Heart right ventricle (tissue), 16 donors: ENCODE results near the gene STK39. TPM values are rescaled to one million over a fixed set of nuclear protein-coding genes. Genes with fewer than 3 reads are reported as not detected.

Experiments used
- ATAC-seq, 8 donors: fragments of 200-7000 bp; cut with Tn5 transposase; one replicate each; pipeline ENCODE4 v1.9.1; 2020; ENCODE audit warnings: mild to moderate bottlenecking in 8 of 8, moderate library complexity in 8 of 8, moderate number of reproducible peaks in 1 of 8
- DNase-seq, 2 donors: peaks; one replicate each; pipeline ENCODE4 v3.0.0-alpha.2; 2020
- H3K27ac ChIP-seq, 10 donors: fragments of 200-600 bp; sonication (generic) in 2 of 10; one replicate each; pipeline versions ENCODE4 v1.5.0 to v1.8.0; 2020 to 2022; ENCODE audit warnings: mild to moderate bottlenecking in 3 of 10
- H3K27me3 ChIP-seq, 7 donors: fragments of 200-600 bp; one replicate each; pipeline ENCODE4 v1.8.0; 2021 to 2022; ENCODE audit warnings: mild to moderate bottlenecking in 2 of 7
- H3K36me3 ChIP-seq, 9 donors: fragments of 200-600 bp; sonication (generic) in 1 of 9; one replicate each; pipeline versions ENCODE4 v1.5.0 to v1.8.0; 2020 to 2022; ENCODE audit warnings: mild to moderate bottlenecking in 2 of 9
- H3K4me1 ChIP-seq, 9 donors: fragments of 200-600 bp; sonication (generic) in 1 of 9; one replicate each; pipeline versions ENCODE4 v1.5.0 to v1.8.0; 2020 to 2022; ENCODE audit warnings: mild to moderate bottlenecking in 4 of 9
- H3K4me3 ChIP-seq, 10 donors: fragments of 200-600 bp; sonication (generic) in 2 of 10; one replicate each; pipeline versions ENCODE4 v1.5.0 to v1.8.0; 2020 to 2022; ENCODE audit warnings: mild to moderate bottlenecking in 7 of 10, moderate library complexity in 2 of 10
- H3K9me3 ChIP-seq, 11 donors: fragments of 200-600 bp in 10 of 11; sonication (generic) in 2 of 11; one replicate each; pipeline versions ENCODE4 v1.5.0 to v1.8.0; 2013 to 2022; ENCODE audit warnings: mild to moderate bottlenecking in 2 of 11, control low read depth in 1 of 11, moderate library complexity in 1 of 11
- CTCF ChIP-seq, 9 donors: fragments of 200-600 bp; sonication (generic) in 2 of 9; IDR thresholded peaks; one replicate each; pipeline versions ENCODE4 v1.5.0 to v1.8.0; 2021 to 2022; ENCODE audit warnings: antibody characterized with exemption in 9 of 9, mild to moderate bottlenecking in 5 of 9, moderate library complexity in 1 of 9
- WGBS, 2 donors: extraction: QIAGEN DNeasy Blood & Tissue Kit; methylation state at CpG; one replicate each; pipeline ENCODE4 v1.1.7; 2013; ENCODE audit warnings: inconsistent platforms in 1 of 2; 5-methylcytosine and 5-hydroxymethylcytosine counted together
- intact Hi-C, 10 donors: fragments of 100-400 bp; cut with DNase I; formaldehyde crosslinking; loops; one replicate each; pipeline versions ENCODE4 v1.11.1 to v1.14.2; 2022
- polyA plus RNA-seq, 2 donors: library from polyadenylated mRNA; stranded (reverse); fragments of 200-250 nt; gene quantifications; one replicate each; pipeline ENCODE4 v1.2.3, GENCODE V29; 2013
- total RNA-seq, 10 donors: library from RNA; stranded (reverse); fragmentation: NEBNext Ultra II Directional in 3 of 10; extraction: Animal tissue kit (Norgen Biotek cat#: 25700) in 3 of 10; gene quantifications; one replicate each; pipeline versions ENCODE4 v1.2.1 to v1.2.4, GENCODE V29; 2021 to 2023
- donor health status: Arrhythmogenic right ventricular cardiomyopathy.
- donor health status: ischemic (EF 13 %, LVEDD 7.1; RV severe dilation, severe dysfunction).
- donor health status: healthy with polysubstance abuse.
- donor health status: DM: no; HTN: yes; CAD: no.
- donor health status: DM: no; HTN: no; CAD: no.
- donor health status: ischemic (EF 25% LVEDD 6.9; RV normal size, moderate dysfunction).
- donor health status: ischemic (EF 25% LVEDD 5.7; RV mildly dilated, moderate dysfunction).
- donor health status: healthy.
- donor health status: DM: yes; HTN: yes; CAD: no.
- donor health status: Ischemic cardiomyopathy.
- donor health status: ischemic (EF 35%, LVEDD 5.7; RV mildly dilated, moderate dysfunction).
- donor health status: nonischemic (EF 11% LVEDD 7.7; RV severe dilation, severe dysfunction).
- donor health status: DM: yes; HTN: yes; CAD: no.
- donor health status: PGD.
- donor health status: ischemic (EF 29% LVEDD 5.4; RV normal size, mild dysfunction).
- donor health status: nonischemic (EF 23%, LVEDD 6.1; RV moderate dilation, normal function).

The STK39 gene
- total and polyA plus RNA-seq, 12 donors, result 15.2 to 35.5 (median 19.6) TPM

GRCh38 chr2:167950571-167950970, 296.8 kb downstream of the STK39 start:
- ATAC-seq, result no peak
- DNase-seq, result no peak
- Histone ChIP-seq H3K9me3 (peaks cover 0 to 11% (median 5%) of the 10 kb centered on the region in 11 donors), H3K4me1 (peaks cover 0 to 6% (median 0%) of the 10 kb centered on the region in 9 donors), H3K4me3 (no peak overlapping the region), H3K36me3 (peaks cover 0 to 3% (median 0%) of the 10 kb centered on the region in 9 donors), H3K27ac (no peak overlapping the region), H3K27me3 (no peaks in the 10 kb centered on the region)
- 96 to 98% methylated on average over 2 of the region's 2 CpGs for WGBS, 2 donors
- intact Hi-C loops, result no loop called here
- no peak for TF ChIP-seq CTCF (IDR thresholded peaks at IDR 0.05)

- peaks cover 0 to 17% (median 0%) of the 10 kb centered on the region in 9 donors for H3K4me1 ChIP-seq
- DNase-seq (no peak), ATAC-seq (no peak)
- TF ChIP-seq CTCF (IDR thresholded peaks at IDR 0.05), result no peak
- WGBS, 2 donors, result 88 to 90% methylated on average over 3 of the region's 3 CpGs
- no peak overlapping the region for H3K27ac ChIP-seq
- H3K4me3 ChIP-seq, result no peak overlapping the region
- no peaks in the 10 kb centered on the region for H3K9me3 ChIP-seq
- no peaks in the 10 kb centered on the region for H3K27me3 ChIP-seq
- intact Hi-C loops, result no loop called here
- no peaks in the 10 kb centered on the region for H3K36me3 ChIP-seq
These were observed 301.0 kb downstream of the STK39 start for GRCh38 chr2:167946441-167946841.

GRCh38 chr2:167945660-167946368, 301.6 kb downstream of the STK39 start:
- H3K4me3 ChIP-seq, result no peak overlapping the region
- ATAC-seq (peak in 3 of 8 donors; percentile 27 to 38 (median 35)), DNase-seq (no peak)
- intact Hi-C loops, result no loop called here
- H3K36me3 ChIP-seq, result no peaks in the 10 kb centered on the region
- no peaks in the 10 kb centered on the region for H3K9me3 ChIP-seq
- H3K27me3 ChIP-seq, result no peaks in the 10 kb centered on the region
- no peak for TF ChIP-seq CTCF (IDR thresholded peaks at IDR 0.05)
- H3K4me1 ChIP-seq, result peaks cover 0 to 17% (median 0%) of the 10 kb centered on the region in 9 donors
- no peak overlapping the region for H3K27ac ChIP-seq
- 72% methylated on average over 10 of the region's 10 CpGs for WGBS, 2 donors

GRCh38 chr2:167944825-167945659, 302.4 kb downstream of the STK39 start:
- intact Hi-C loops, result no loop called here
- WGBS, 2 donors, result 65 to 68% methylated on average over 8 of the region's 8 CpGs
- no peaks in the 10 kb centered on the region for H3K27me3 ChIP-seq
- no peak overlapping the region for H3K4me3 ChIP-seq
- ATAC-seq (peak in 2 of 8 donors; percentile 37 to 53), DNase-seq (no peak)
- H3K36me3 ChIP-seq, result no peaks in the 10 kb centered on the region
- no peaks in the 10 kb centered on the region for H3K9me3 ChIP-seq
- H3K27ac ChIP-seq, result no peak overlapping the region
- TF ChIP-seq CTCF (IDR thresholded peaks at IDR 0.05), result no peak
- peaks cover 0 to 17% (median 0%) of the 10 kb centered on the region in 9 donors for H3K4me1 ChIP-seq
